ENCODE data around the gene TSN.

The TSN gene

DNA sequence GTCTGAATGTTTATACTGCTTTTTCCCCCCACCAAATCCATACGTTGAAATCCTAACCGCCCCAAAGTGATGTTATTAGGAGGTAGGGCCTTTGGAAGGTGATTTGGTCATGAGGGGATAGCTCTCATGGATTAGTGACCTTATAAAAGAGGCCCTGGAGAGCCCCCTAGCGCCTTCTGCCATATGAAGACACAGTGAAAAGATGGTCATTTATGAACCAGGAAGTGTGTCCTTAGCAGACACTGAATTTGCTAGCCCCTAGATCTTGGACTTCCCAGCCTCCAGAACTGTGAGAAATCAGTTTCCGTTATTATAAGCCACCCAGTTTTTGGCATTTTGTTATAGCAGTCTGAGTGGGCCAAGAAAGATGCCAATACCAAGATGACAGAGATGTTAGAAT, 7.2 kb upstream of the TSN start:
- no peak for DNase-seq

DNA sequence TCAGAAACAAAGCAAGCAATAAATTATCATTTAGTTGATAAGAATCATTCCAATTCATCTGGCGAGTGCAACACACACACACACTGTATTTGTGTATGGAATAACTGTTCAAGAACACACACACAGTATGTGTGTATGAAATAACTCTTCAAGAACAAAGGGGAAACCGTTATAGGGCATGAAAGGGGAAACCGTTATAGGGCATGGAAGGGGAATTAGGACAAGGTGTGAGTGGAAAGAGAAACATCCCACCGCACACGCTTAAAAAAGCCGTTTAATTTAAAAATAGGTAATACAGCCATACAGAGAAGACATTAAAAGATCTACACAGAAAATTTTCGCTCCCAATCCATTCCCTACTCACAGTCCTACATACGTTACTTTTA, 607 bp upstream of the TSN start:
- DNase-seq = no peak

DNA sequence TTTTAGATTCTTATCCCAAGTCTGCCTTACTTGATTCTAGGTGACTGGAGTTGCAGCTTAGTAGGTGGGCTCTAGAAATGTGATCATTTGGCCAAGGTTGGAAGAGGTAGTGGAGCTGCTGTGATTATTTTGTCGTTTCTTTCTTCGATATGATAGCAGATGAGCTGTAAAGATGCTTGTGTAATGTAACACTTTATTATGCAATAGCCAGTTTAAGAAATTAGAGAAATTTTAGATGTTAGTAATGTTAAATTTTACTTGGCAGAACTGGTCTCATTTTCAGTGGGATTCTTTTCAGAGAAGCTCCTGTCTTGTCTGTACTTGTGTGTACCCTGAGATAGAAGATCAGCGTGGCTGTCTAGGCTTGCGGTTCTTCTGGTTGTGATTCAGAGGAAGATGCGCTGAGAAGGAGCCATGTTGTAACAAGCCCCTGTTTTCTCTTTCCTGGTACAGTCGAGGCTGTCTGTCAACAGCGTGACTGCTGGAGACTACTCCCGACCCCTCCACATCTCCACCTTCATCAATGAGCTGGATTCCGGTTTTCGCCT, 9.3 kb downstream of the TSN start:
- no peak for DNase-seq

DNA sequence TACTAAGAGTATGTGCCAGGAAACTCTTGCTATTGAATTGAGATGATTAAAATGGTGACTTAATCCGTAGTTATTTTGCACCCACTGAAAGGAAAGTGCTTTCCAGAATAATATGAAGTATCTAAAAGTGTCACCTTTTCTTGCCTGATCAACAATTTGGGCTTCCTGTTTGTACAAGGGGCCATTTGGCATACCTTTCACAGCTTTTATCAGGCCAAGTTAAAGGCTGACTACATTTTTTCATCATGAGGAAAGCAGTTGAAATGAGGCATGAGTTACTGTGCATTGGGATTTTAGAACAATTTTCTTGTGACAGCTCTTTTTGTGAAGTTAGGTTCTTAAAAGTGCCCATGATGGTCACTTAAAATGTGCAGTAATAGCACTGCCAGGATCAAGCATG, 11.2 kb downstream of the TSN start:
- DNase-seq = no peak

DNA sequence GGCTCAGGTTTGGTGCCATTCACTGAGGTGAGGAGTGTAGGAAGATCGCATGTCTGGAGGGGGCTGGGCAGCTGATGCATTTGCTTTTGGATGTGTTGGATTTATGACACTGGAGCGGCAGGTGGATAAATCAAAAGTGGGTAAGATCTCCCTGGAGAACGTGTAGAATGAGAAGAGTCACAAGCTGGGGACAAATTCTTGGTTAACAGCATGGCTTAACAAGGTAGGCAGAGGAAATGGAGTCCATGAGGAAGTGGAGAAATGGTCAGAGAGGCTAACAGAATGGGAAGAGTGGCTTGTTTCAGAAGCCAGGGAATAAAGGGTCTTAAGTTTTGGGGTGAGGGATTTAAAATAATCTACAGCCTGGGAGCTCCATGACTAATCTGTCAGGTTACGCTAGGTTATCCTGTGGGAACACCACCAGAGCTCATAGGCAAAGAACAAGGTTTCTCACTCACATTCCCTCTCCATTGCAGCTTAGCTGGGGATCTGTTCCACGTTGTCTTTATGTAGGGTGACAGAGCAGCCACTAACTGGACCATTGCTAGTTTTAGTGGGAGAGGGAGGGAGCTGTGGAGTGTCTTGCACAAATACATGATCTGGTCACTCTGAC, 12.8 kb downstream of the TSN start:
- DNase-seq = no peak

DNA sequence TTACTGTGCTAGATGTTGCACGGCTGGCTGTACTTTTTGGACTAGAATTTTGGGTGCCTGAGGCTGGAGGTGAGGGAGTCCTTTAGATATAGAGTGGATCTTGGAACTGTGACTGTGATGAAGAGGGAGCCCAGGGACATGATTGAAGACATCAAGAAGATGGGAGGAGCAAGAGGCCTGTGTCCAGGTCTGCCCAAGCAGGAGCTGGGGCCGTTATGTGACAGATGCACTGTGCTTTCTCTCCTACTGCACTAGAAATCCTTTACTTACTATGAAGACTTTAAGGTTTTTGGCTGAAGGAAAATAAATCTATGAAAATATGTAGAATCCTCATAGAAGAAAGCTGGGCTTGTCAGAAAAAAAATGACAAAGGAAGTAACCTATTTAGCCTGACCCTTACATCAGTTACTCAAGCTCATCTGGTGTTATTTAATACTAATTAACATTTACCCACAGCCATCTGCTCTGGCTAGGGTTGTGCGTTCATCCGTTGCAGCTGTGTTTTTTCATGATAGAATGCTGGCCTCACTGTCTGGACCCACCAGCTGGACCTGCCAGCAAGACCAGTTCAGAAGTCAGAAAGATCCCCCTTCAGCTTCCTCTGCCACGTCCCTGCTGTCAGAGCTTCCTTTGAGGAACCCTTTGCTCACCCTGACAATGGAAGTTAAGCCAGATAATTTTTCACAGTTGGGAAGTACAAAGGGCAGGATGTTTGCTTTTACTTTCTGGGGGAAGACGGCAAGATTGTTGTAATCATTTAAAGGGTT, 16.7 kb downstream of the TSN start:
- DNase-seq = peak; percentile 84

DNA sequence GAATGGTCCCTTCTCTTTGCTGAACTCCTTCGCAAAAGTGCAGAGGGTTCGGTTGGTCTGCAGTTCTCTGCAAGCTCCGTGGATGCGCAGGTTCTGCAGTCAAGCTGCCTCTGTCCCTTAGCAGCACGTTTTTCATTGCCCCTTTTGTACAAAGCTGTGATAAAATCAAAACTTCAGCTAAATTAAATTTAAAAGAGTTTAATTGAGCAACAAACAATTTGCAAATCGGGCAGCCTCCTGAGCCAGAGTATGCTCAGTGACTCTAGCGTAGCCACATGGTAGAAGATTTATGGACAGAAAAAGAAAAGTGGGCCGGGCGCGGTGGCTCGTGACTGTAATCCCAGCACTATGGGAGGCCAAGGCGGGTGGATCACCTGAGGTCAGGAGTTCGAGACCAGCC, 18.8 kb downstream of the TSN start:
- DNase-seq = no peak

DNA sequence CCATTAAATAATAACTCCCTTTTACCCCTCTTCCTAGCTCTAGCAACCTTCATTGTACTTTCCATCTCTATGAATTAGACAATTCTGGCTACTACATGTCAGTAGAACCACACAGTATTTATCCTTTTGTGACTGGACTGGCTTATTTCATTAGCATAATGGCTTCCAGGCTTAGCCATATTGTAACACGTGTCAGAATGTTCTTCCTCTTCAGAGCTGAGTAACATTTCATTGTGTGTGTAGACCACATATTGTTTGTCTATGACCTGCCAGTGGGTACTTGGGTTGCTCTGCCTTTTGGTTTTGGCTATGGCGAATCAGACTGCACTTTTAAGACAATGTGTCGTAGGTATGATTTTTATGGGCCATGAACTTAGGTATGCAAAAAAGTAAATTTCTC, 20.9 kb downstream of the TSN start:
- DNase-seq = no peak

DNA sequence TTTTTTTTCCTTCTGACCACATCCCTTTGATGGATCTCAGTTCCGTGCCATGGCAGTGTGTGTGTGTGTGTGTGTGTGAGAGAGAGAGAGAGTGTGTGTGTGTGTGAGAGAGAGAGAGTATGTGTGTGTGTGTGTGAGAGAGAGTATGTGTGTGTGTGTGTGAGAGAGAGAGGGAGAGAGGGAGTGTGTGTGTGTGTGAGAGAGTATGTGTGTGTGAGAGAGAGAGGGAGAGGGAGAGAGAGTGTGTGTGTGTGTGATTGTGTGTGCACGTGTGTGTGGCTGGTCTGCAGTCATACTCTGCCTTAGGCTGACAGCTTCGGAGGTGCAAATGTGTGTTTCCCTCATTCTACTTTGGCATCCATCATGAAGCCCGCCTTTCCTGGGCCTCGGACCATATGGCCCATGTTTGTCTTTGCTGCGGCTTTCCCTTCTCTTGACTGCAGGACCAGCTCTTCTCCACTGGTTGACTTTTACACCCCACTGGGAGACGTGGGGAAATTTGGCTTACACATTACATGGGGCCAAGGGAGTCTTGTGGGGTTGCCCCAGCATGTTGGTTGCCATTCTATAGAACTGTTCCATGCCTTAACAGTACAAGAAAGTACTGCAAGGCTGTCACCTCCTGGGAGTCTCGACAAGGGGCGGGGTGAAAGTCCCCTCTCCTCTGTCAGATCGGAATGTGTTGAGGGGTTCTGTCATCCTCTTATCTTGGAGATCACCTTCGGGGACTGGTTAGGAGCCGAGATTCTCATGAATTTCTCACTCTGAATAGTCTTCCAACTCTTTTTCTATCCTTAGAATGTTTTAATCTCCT, 21.6 kb downstream of the TSN start:
- peak; percentile 74 for DNase-seq

DNA sequence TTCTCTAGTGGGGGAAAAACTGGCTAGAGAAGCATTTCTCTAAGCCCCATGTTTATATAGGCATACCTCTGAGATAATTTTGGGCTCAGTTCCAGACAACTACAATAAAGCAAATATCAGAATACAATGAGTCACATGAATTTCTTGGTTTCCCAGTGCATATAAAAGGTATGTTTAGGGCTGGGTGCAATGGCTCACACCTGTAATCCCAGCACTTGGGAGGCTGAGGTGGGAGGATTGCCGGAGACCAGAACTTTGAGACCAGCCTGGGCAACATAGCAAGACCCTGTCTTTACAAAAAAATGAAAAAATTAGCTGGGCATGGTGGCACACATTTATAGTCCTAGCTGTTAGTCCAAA, 22.2 kb downstream of the TSN start:
- DNase-seq = no peak

DNA sequence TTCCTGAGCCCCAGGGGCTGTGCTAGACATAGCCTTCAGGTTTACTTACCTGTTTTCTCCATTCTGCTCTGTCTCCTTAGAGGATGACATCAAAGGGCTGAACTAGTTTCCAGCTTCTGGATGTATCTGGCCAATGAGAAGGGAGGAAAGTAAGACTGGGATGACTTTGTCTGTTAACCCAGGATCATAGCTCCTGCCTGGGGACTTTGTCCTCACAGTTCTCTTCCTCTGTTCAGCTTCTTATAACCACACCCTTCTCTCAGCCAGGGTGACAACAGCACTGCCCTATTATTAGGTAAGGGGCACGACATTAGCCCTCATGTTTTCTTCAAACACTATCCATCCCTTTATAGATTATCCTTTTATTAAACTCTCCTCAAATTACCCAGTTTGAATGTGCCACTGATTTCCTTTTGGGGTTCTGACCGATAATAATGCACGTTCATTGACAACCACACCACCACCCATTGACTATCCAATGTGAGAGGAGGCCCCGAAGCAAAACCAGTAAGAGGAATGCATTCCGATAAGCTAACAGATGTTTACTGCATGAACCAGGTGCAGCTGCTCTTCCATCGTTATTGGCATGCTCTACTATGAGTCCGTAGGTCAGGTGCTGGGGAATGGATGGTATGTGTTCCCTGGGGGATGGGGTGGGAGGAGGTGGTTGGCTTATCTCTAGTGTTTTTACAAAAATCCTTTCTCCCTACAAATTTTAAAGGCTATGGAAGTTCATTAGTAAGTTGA, 23.5 kb downstream of the TSN start:
- DNase-seq = no peak

DNA sequence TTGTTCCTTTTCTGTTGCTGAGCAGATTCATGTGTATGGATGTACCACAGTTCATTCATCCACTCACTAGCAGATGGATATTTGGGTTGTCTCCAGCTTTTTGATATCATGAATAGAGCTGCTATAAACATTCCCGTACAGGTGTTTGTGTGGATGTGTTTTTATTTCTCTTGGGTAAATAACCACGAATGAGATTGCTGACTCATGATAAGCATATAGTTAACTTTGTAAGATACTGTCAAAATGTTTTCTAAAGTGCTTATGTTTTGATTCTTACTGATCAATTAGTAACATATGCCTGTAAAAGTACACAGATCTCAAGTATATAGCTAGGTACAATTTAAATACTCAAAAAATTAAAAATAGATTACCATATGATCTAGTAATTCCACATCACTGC, 27.7 kb downstream of the TSN start:
- DNase-seq = no peak

DNA sequence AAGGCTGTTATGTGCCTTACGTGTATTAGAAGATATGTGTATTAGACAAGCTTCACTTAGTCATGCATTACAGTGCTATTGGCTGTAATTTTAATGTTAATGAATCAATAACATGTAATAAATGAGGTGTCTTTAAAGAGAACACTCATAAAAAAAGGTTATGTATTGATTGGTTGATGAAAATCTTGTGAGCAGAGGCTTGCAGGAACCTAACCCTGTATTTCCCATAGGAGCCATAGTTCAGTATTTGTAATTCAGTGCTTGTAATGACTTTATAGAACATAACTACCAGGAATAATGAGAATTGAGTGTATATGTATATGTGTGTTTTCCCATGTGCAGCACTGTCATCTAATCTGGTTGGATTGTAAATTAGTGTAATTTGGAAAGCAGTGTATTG, 33.2 kb downstream of the TSN start:
- DNase-seq = no peak

DNA sequence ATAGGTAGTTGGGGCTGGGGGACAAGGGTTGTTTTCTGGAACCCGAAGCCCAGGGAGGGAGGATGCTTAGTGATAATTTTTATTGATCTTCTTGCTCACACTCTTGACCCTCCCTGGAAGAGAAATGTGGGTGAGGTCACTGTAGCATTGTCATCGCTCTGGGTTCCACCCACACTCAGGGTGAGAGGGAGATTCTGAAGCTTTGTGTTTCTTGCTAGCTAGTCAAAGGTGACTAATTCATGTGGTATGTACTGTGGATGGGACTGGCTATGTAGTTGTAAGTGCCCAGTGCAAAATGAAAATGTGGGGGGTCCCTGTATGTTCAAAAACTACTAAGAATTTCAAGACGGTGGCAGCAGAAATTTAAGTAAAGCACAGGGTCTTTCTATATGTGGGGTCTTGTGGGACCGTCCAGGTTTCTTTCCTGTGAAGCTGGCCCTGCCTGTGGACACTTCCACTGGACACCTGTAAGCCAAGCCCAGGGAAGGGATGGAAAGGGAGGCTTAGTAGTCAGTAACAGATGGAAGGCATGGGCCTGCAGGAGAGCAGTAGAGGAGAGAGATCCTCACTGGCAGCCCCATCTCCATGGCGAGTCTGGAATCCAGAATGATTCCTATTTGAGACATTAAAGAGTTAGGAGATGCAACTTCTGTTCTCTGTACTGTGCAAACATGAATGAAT, 35.0 kb downstream of the TSN start:
- no peak for DNase-seq

DNA sequence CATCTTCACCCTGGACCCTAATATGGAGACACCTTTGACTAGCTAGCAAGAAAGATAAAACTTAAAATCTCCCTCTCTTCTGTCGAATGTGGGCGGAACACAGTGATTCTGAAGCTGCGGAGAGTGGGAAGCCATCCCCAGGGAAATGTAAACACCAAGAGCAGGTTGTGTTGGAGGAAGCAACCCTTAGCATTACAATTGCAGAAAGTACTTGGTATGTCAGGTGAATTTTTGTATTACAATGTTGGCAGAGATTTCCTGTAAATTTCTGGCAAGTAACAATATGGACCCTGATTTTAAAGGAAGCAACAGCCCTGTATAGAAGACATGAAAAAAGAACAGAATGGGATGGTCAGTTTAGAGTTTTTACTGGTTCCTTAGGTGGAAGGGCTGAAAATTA, 35.8 kb downstream of the TSN start:
- no peak for DNase-seq

DNA sequence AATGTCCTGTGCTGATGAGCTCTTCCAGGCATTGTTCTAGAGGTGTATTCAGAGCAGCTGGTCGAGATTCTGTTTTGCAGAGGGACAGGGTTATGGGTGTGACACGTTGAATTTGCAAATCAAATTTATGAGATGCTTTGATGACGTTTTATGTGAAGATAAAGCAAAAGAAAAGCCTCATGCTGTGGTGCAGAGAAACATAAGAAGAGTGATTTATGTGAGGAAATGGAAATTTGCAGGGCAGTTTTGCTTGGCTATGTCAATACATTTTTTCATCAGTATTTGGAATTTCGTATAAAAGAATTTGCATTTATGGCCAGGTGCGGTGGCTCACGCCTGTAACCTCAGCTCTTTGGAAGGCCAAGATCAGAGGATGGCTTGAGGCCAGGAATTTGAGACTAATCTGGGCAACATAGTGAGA, 36.4 kb downstream of the TSN start:
- DNase-seq = no peak

DNA sequence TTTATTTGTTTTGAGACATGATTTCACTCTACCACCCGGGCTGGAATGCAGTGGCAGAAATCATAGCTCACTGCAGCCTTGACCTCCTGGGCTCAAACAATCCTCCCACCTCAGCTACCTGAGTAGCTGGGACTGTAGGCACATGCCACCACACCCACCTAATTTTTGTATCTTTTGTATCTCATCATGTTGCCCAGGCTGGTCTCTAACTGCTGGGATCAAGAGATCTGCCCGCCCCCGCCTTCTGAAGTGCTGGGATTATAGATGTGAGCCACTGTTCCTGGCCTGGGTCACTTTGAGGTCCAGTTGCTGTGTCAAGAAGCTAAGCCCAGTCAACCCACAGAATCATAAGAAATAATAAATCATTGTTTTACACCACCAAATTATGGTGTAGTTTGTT, 38.4 kb downstream of the TSN start:
- DNase-seq = no peak

DNA sequence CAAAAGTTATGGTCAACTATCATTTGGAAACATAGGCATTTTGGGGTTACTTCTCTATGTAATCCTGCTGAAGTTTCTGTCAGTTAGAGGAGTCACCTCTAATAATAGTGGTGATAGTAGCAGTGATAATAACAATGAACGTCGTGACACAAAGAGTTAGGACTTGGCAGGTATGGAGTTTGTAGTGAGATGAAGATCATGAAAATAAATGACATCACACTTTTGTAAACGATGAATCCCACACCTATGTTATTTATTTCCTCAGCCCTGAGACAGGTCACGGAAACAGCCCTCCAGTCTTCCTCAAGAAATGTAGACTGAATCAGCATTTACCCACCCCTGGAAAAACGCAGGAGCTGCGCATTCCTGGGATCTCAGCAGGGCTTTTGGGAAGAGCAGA, 38.8 kb downstream of the TSN start:
- DNase-seq = no peak

DNA sequence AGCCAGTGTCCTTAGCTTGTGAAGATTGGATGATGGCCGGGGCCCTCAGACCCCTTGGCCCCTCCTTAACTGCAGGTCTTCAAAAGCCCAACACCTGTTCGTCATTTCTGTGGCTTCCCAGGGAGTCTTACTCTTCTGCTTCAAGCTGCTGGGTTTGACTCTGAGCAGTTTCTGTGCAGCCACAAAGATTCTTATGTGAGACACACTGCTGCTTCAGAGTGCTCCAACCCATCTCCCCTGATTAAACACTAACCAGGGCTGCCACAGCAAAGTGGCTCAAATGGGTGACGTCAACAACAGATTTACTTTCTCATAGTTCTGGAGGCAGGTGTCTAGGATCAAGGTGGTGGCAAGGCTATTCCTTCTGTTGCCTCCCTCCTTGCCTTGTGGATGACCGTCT, 40.8 kb downstream of the TSN start:
- no peak for DNase-seq

DNA sequence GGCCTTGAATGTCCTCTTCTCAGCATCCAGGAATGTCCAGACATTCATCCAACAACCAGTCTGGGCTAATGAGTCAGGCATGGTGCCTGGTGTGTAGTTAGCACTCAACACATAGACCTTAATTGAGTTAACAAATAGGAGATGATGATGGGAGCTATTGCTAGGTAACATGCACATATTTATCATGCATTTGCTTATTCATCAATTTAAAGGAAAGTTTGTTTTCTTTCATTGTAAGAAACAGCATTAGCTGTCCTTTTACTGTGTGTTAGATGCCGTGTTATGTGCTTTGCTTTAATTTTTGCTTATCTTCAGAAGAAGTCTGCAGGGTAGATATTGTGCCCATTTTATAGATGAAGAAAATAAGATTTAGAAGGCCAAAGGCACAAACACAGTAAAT, 43.2 kb downstream of the TSN start:
- DNase-seq = no peak

DNA sequence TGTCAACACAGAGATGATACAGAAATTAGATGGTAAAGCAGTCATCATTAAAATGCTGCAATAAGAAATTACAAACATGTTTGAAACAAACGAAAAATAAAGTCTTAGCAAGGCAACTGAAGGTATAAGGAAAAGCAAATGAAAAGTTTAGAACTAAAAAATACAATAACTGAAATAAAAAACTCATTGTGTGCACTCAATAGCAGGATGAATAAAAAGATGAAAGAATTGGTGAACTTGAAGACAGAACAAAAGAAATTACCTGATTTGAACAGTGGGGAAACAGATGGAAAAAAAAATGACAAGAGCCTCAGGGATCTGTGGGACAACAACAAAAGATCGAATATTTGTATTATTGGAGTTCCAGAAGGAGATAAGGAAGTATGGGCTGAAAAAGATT, 46.5 kb downstream of the TSN start:
- DNase-seq = no peak

DNA sequence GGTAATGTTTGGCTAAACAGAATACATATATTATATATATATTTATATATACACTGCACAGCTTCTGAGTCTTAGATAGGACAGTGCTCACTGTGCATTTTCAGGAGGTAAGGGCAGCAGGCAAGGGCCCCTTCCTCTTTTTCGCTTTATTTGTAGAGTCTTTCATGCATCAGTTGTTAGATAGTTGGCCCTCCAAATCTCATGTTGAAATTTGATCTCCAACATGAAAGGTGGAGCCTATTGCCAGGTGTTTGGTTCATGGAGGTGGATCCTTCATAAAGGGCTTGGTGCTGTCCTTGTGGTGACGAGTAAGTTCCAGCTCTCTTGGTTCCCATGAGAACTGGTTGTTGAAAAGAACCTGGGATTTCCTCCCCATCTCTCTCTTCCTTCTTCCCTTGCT, 48.1 kb downstream of the TSN start:
- DNase-seq = no peak

DNA sequence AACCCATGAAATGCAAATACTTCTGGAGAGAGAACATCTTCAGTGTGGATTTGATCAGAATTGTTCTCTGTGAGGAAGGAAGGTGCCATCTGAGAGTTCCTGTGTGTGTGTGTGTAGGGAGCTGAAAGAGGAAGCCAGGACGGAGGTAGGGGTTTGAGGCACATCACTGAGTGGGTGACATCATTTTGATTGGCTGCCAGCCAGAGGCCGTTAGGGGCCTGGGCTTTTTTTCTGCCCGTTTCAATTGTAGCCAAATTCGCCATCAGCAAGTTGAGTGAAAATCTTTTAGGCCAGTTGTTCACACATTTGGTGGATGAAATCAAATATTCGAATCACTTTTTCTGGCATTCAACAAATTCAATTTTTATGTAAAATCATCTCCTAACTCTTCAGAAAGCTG, 48.9 kb downstream of the TSN start:
- peak; percentile 30 for DNase-seq

Data from DMS 273 treated with DMSO at 0.1 percent for 48 hours (cell line).